ENCODE results near the gene PARP9.
A peak's percentile ranks its signal among the peaks of the same experiment; 100 is the strongest.

The PARP9 gene

GRCh38 chr3:122519693-122520092 is 44.4 kb downstream of the PARP9 start:
- DNase-seq (ENCODE audit: extremely low spot score) = no peak
- no peak for TF ChIP-seq SUZ12 (IDR thresholded peaks at IDR 0.05)
- no peak for TF ChIP-seq CTBP1 (IDR thresholded peaks at IDR 0.05; ENCODE audit: borderline replicate concordance)
- TF ChIP-seq ELF4 (IDR thresholded peaks at IDR 0.05) = no peak
- TF ChIP-seq ARNT (IDR thresholded peaks at IDR 0.05) = no peak
- no peak for TF ChIP-seq L3MBTL2 (conservative IDR thresholded peaks at IDR 0.05)
- no peak for TF ChIP-seq FOXK2 (IDR thresholded peaks at IDR 0.05)
- TF ChIP-seq BHLHE40 (IDR thresholded peaks at IDR 0.05; ENCODE audit: borderline replicate concordance) = no peak
- no peak for TF ChIP-seq FOXA1 (IDR thresholded peaks at IDR 0.05)
- TF ChIP-seq TARDBP (IDR thresholded peaks at IDR 0.05) = no peak
- no peak for TF ChIP-seq LEF1 (IDR thresholded peaks at IDR 0.05; ENCODE audit: borderline replicate concordance)
- TF ChIP-seq SP1 (IDR thresholded peaks at IDR 0.05) = no peak
- no peak for TF ChIP-seq ZNF384 (IDR thresholded peaks at IDR 0.05)
- no peak for TF ChIP-seq HDGF (IDR thresholded peaks at IDR 0.05; ENCODE audit: borderline replicate concordance)
- no peak for TF ChIP-seq NFRKB (IDR thresholded peaks at IDR 0.05)
- no peak for TF ChIP-seq FOXM1 (IDR thresholded peaks at IDR 0.05; ENCODE audit: borderline replicate concordance)
- TF ChIP-seq PKNOX1 (IDR thresholded peaks at IDR 0.05) = no peak
- ChIA-PET POLR2A (no interaction called here), CTCF (no interaction called here)

GRCh38 chr3:122516846-122517360 is 47.2 kb downstream of the PARP9 start:
- TF ChIP-seq ELF4 (IDR thresholded peaks at IDR 0.05) (no peak), CTBP1 (IDR thresholded peaks at IDR 0.05; ENCODE audit: borderline replicate concordance) (no peak), HDGF (IDR thresholded peaks at IDR 0.05; ENCODE audit: borderline replicate concordance) (no peak), SP1 (IDR thresholded peaks at IDR 0.05) (no peak), BHLHE40 (IDR thresholded peaks at IDR 0.05; ENCODE audit: borderline replicate concordance) (no peak), ZNF384 (IDR thresholded peaks at IDR 0.05) (no peak), PKNOX1 (IDR thresholded peaks at IDR 0.05) (no peak)
- no peak for DNase-seq (ENCODE audit: extremely low spot score)
- POLR2A ChIA-PET = no interaction called here
- CTCF ChIA-PET = no interaction called here

GRCh38 chr3:122515870-122516269 is 48.2 kb downstream of the PARP9 start:
- ChIA-PET CTCF (no interaction called here), POLR2A (interaction anchor here (1.0 kb wide), 1 partner anchor 10 kb away, joined by 3 read pairs; no protein-coding TSS in a partner anchor)
- TF ChIP-seq NFRKB (IDR thresholded peaks at IDR 0.05) (no peak), L3MBTL2 (conservative IDR thresholded peaks at IDR 0.05) (no peak), HDGF (IDR thresholded peaks at IDR 0.05; ENCODE audit: borderline replicate concordance) (no peak), FOXM1 (IDR thresholded peaks at IDR 0.05; ENCODE audit: borderline replicate concordance) (no peak), FOXA1 (IDR thresholded peaks at IDR 0.05) (no peak), TARDBP (IDR thresholded peaks at IDR 0.05) (no peak), SP1 (IDR thresholded peaks at IDR 0.05) (no peak), ELF4 (IDR thresholded peaks at IDR 0.05) (no peak), ZNF384 (IDR thresholded peaks at IDR 0.05) (no peak), ARNT (IDR thresholded peaks at IDR 0.05) (no peak), CTBP1 (IDR thresholded peaks at IDR 0.05; ENCODE audit: borderline replicate concordance) (no peak), SUZ12 (IDR thresholded peaks at IDR 0.05) (no peak), FOXK2 (IDR thresholded peaks at IDR 0.05) (no peak), LEF1 (IDR thresholded peaks at IDR 0.05; ENCODE audit: borderline replicate concordance) (no peak), BHLHE40 (IDR thresholded peaks at IDR 0.05; ENCODE audit: borderline replicate concordance) (no peak), PKNOX1 (IDR thresholded peaks at IDR 0.05) (no peak)
- DNase-seq (ENCODE audit: extremely low spot score) = no peak

- ChIA-PET CTCF (no interaction called here), POLR2A (interaction anchor here (0.6 to 1.9 kb wide), 12 partner anchors 9 to 164 kb away, joined by 3 to 8 read pairs (median 3); partner anchors contain the start of genes DTX3L, FAM162A, PARP9 and WDR5B)
- TF ChIP-seq L3MBTL2 (conservative IDR thresholded peaks at IDR 0.05) (peak; percentile 41; the same call in 1 of the 2 replicates), HDGF (IDR thresholded peaks at IDR 0.05; ENCODE audit: borderline replicate concordance) (no peak)
- DNase-seq (ENCODE audit: extremely low spot score) = no peak
Measured at GRCh38 chr3:122515020-122515468, 49.1 kb downstream of the PARP9 start.

- DNase-seq (ENCODE audit: extremely low spot score) = peak; percentile 94
- peak; percentile 71 for TF ChIP-seq L3MBTL2 (conservative IDR thresholded peaks at IDR 0.05)
- no peak for TF ChIP-seq SUZ12 (IDR thresholded peaks at IDR 0.05)
- TF ChIP-seq PKNOX1 (IDR thresholded peaks at IDR 0.05) = no peak
- no peak for TF ChIP-seq FOXK2 (IDR thresholded peaks at IDR 0.05)
- no peak for TF ChIP-seq FOXM1 (IDR thresholded peaks at IDR 0.05; ENCODE audit: borderline replicate concordance)
- ChIA-PET CTCF (no interaction called here), POLR2A (interaction anchor here (0.6 to 1.9 kb wide), 15 partner anchors 8 to 165 kb away, joined by 3 to 8 read pairs (median 3); partner anchors contain the start of genes DTX3L, FAM162A, PARP9 and WDR5B)
Measured at GRCh38 chr3:122514123-122515019, 49.7 kb downstream of the PARP9 start, which contains the start of gene KPNA1. Gene KPNA1 (minus strand): TSS chr3:122514939. CDS start chr3:122496565, 18,374 bp downstream.

Data from HEK293T (cell line).